Heart right ventricle (tissue), 16 donors: ENCODE data around the gene STK36. TPM values are rescaled to one million over a fixed set of nuclear protein-coding genes. Genes with fewer than 3 reads are reported as not detected.
A peak's percentile ranks its signal among the peaks of the same experiment; 100 is the strongest.

ENCODE experiments used
- ATAC-seq, 8 donors: fragments of 200-7000 bp; cut with Tn5 transposase; one replicate each; pipeline ENCODE4 v1.9.1; 2020; ENCODE audit warnings: mild to moderate bottlenecking in 8 of 8, moderate library complexity in 8 of 8, moderate number of reproducible peaks in 1 of 8
- DNase-seq, 2 donors: peaks; one replicate each; pipeline ENCODE4 v3.0.0-alpha.2; 2020
- H3K27ac ChIP-seq, 10 donors: fragments of 200-600 bp; sonication (generic) in 2 of 10; one replicate each; pipeline versions ENCODE4 v1.5.0 to v1.8.0; 2020 to 2022; ENCODE audit warnings: mild to moderate bottlenecking in 3 of 10
- H3K27me3 ChIP-seq, 7 donors: fragments of 200-600 bp; one replicate each; pipeline ENCODE4 v1.8.0; 2021 to 2022; ENCODE audit warnings: mild to moderate bottlenecking in 2 of 7
- H3K36me3 ChIP-seq, 9 donors: fragments of 200-600 bp; sonication (generic) in 1 of 9; one replicate each; pipeline versions ENCODE4 v1.5.0 to v1.8.0; 2020 to 2022; ENCODE audit warnings: mild to moderate bottlenecking in 2 of 9
- H3K4me1 ChIP-seq, 9 donors: fragments of 200-600 bp; sonication (generic) in 1 of 9; one replicate each; pipeline versions ENCODE4 v1.5.0 to v1.8.0; 2020 to 2022; ENCODE audit warnings: mild to moderate bottlenecking in 4 of 9
- H3K4me3 ChIP-seq, 10 donors: fragments of 200-600 bp; sonication (generic) in 2 of 10; one replicate each; pipeline versions ENCODE4 v1.5.0 to v1.8.0; 2020 to 2022; ENCODE audit warnings: mild to moderate bottlenecking in 7 of 10, moderate library complexity in 2 of 10
- H3K9me3 ChIP-seq, 11 donors: fragments of 200-600 bp in 10 of 11; sonication (generic) in 2 of 11; one replicate each; pipeline versions ENCODE4 v1.5.0 to v1.8.0; 2013 to 2022; ENCODE audit warnings: mild to moderate bottlenecking in 2 of 11, control low read depth in 1 of 11, moderate library complexity in 1 of 11
- WGBS, 2 donors: extraction: QIAGEN DNeasy Blood & Tissue Kit; methylation state at CpG; one replicate each; pipeline ENCODE4 v1.1.7; 2013; ENCODE audit warnings: inconsistent platforms in 1 of 2; 5-methylcytosine and 5-hydroxymethylcytosine counted together
- intact Hi-C, 10 donors: fragments of 100-400 bp; cut with DNase I; formaldehyde crosslinking; loops; one replicate each; pipeline versions ENCODE4 v1.11.1 to v1.14.2; 2022
- polyA plus RNA-seq, 2 donors: library from polyadenylated mRNA; stranded (reverse); fragments of 200-250 nt; gene quantifications; one replicate each; pipeline ENCODE4 v1.2.3, GENCODE V29; 2013
- total RNA-seq, 10 donors: library from RNA; stranded (reverse); fragmentation: NEBNext Ultra II Directional in 3 of 10; extraction: Animal tissue kit (Norgen Biotek cat#: 25700) in 3 of 10; gene quantifications; one replicate each; pipeline versions ENCODE4 v1.2.1 to v1.2.4, GENCODE V29; 2021 to 2023
- TF ChIP-seq, protein P1 (sequence below), 9 donors: fragments of 200-600 bp; sonication (generic) in 2 of 9; IDR thresholded peaks; one replicate each; pipeline versions ENCODE4 v1.5.0 to v1.8.0; 2021 to 2022; ENCODE audit warnings: antibody characterized with exemption in 9 of 9, mild to moderate bottlenecking in 5 of 9, moderate library complexity in 1 of 9
- donor health status: Arrhythmogenic right ventricular cardiomyopathy.
- donor health status: ischemic (EF 13 %, LVEDD 7.1; RV severe dilation, severe dysfunction).
- donor health status: healthy with polysubstance abuse.
- donor health status: DM: no; HTN: yes; CAD: no.
- donor health status: DM: no; HTN: no; CAD: no.
- donor health status: ischemic (EF 25% LVEDD 6.9; RV normal size, moderate dysfunction).
- donor health status: ischemic (EF 25% LVEDD 5.7; RV mildly dilated, moderate dysfunction).
- donor health status: healthy.
- donor health status: DM: yes; HTN: yes; CAD: no.
- donor health status: Ischemic cardiomyopathy.
- donor health status: ischemic (EF 35%, LVEDD 5.7; RV mildly dilated, moderate dysfunction).
- donor health status: nonischemic (EF 11% LVEDD 7.7; RV severe dilation, severe dysfunction).
- donor health status: DM: yes; HTN: yes; CAD: no.
- donor health status: PGD.
- donor health status: ischemic (EF 29% LVEDD 5.4; RV normal size, mild dysfunction).
- donor health status: nonischemic (EF 23%, LVEDD 6.1; RV moderate dilation, normal function).

The STK36 gene
- total and polyA plus RNA-seq, 12 donors, result 4.2 to 18.8 (median 6.9) TPM

DNA sequence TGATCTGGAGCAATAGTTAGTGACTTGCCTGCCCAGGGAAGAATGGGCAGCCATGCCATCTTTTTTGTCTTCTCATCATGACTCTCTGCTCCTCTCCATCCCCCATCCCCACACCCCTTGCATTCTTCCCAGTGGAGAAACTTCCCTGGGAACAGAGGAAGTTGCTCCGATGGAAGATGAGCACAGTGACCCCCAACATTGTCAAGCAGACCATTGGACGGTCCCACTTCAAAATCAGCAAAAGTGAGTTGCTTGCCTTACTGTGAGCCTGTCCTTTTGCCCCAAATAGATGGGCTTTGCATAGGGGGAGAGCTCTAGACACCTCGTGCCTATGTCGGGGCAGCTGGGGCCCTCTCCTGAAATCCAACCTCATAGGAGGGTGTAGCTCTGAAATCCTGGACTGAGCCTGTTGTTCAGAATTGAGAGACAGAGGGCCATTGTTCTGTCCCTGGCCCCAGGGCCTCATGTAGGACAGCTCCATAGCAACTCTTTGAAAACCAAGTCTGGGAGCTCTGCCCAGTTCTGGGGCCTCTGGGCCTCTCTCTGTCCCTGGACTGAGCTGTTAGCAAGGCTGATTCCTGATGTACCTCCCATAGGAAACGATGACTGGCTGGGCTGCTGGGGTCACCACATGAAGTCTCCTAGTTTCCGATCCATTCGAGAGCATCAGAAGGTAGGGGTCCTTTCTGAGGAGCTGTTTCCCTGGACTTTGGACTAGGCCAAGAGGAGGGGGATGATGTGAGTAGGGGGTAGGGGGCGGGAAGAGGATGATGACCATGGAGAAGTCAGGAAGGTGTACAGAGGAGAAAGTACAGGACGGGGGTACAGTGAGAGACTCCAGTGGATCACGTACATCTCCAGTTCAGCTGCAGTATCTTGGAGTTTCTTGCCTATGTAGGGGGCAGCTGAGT is 73.9 kb downstream of the STK36 start:
- 76% methylated on average over 10 of the region's 10 CpGs for WGBS, 2 donors
- peak; percentile 94 to 98 (median 97) for ATAC-seq
- Histone ChIP-seq H3K4me3 (no peak overlapping the region), H3K27ac (peak overlapping the region; percentile 1 to 88 (median 71)), H3K4me1 (peaks cover 0 to 47% (median 19%) of the 10 kb centered on the region in 9 donors), H3K36me3 (peaks cover 0 to 76% (median 14%) of the 10 kb centered on the region in 9 donors), H3K9me3 (no peaks in the 10 kb centered on the region), H3K27me3 (no peaks in the 10 kb centered on the region)
- intact Hi-C loops, result no loop called here
- TF ChIP-seq, protein P1, sequence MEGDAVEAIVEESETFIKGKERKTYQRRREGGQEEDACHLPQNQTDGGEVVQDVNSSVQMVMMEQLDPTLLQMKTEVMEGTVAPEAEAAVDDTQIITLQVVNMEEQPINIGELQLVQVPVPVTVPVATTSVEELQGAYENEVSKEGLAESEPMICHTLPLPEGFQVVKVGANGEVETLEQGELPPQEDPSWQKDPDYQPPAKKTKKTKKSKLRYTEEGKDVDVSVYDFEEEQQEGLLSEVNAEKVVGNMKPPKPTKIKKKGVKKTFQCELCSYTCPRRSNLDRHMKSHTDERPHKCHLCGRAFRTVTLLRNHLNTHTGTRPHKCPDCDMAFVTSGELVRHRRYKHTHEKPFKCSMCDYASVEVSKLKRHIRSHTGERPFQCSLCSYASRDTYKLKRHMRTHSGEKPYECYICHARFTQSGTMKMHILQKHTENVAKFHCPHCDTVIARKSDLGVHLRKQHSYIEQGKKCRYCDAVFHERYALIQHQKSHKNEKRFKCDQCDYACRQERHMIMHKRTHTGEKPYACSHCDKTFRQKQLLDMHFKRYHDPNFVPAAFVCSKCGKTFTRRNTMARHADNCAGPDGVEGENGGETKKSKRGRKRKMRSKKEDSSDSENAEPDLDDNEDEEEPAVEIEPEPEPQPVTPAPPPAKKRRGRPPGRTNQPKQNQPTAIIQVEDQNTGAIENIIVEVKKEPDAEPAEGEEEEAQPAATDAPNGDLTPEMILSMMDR (IDR thresholded peaks at IDR 0.05), result no peak
- DNase-seq, result peak; percentile 64 to 82

DNA sequence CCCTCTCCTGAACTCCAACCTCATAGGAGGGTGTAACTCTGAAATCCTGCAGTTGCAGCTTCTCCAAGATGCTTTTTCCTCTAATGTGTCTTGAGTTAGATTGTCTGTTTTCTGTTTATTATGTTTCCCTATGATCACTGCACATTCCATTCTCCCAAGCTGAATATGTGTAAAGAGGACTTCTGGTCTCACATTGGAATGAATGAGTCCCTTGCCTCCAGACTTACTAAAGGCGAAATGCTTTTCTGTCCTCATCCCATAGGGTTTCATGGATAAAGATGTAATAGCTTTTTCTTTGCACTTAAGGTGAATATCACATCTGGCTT is 74.5 kb downstream of the STK36 start:
- no peak for DNase-seq
- TF ChIP-seq, protein P1 (IDR thresholded peaks at IDR 0.05), result no peak
- Histone ChIP-seq H3K27me3 (no peaks in the 10 kb centered on the region), H3K27ac (peak overlapping the region in 9 of 10 donors; percentile 1 to 88 (median 70)), H3K9me3 (no peaks in the 10 kb centered on the region), H3K4me1 (peaks cover 0 to 47% (median 19%) of the 10 kb centered on the region in 9 donors), H3K36me3 (peaks cover 0 to 76% (median 17%) of the 10 kb centered on the region in 9 donors), H3K4me3 (no peak overlapping the region)
- intact Hi-C loops, result no loop called here
- ATAC-seq, result peak in 1 of 8 donors; percentile 12
- WGBS, 2 donors, result 90 to 91% methylated on average over 1 of the region's 1 CpG

DNA sequence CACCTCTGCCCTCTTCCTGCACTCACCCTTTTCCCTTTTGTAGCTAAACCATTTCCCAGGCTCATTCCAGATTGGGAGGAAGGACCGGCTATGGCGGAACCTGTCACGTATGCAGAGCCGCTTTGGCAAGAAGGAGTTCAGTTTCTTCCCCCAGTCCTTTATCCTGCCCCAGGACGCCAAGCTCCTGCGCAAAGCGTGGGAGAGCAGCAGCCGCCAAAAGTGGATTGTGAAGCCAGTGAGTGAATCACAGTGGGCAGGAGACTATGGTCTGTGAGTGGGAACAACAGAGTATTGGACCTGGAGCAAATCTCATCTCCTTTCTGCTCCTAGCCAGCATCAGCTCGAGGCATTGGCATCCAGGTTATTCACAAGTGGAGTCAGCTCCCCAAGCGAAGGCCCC is 75.1 kb downstream of the STK36 start:
- Histone ChIP-seq H3K4me3 (no peak overlapping the region), H3K9me3 (no peaks in the 10 kb centered on the region), H3K4me1 (peaks cover 0 to 46% (median 18%) of the 10 kb centered on the region in 9 donors), H3K27ac (peak overlapping the region in 8 of 10 donors; percentile 32 to 88 (median 69)), H3K27me3 (no peaks in the 10 kb centered on the region), H3K36me3 (peaks cover 0 to 76% (median 19%) of the 10 kb centered on the region in 9 donors)
- 88 to 95% methylated on average over 10 of the region's 10 CpGs for WGBS, 2 donors
- ATAC-seq (peak in 2 of 8 donors; percentile 26 to 68), DNase-seq (peak in 1 of 2 donors; percentile 15)
- TF ChIP-seq, protein P1 (IDR thresholded peaks at IDR 0.05), result no peak
- intact Hi-C loops, result no loop called here

DNA sequence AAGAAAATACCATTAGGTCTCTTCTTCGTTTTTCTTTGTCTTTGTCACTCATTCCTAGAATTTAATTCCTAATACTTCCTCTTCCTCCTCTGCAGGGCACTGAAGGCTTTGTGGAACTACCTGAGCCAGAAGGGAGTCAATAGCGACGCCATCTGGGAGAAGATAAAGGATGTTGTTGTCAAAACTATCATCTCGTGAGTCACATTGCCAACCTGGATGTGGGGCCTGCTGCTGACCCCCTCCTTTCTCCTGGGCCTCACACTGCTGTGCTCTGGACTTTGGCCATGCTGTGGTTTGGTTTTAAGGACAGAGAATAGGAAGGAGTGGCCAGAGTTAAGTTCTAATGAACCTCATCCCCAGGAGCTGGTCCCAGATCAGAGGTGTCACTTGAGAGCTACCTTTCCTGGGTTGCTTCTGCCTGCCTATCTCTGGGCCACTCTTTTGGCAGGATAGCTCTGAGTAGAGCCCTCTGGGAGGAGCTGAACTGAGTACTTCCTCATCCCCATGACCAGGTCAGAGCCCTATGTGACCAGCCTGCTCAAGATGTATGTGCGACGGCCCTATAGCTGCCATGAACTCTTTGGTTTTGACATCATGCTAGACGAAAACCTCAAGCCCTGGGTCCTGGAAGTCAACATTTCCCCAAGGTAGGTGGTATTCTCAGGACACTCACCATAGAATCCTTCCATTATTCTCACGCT is 77.0 kb downstream of the STK36 start:
- Histone ChIP-seq H3K27ac (no peak overlapping the region), H3K27me3 (no peaks in the 10 kb centered on the region), H3K4me1 (peaks cover 0 to 26% (median 16%) of the 10 kb centered on the region in 9 donors), H3K36me3 (peaks cover 0 to 90% (median 37%) of the 10 kb centered on the region in 9 donors), H3K9me3 (no peaks in the 10 kb centered on the region), H3K4me3 (no peak overlapping the region)
- intact Hi-C loops, result no loop called here
- DNase-seq (no peak), ATAC-seq (no peak)
- TF ChIP-seq, protein P1 (IDR thresholded peaks at IDR 0.05), result no peak
- WGBS, 2 donors, result 91 to 93% methylated on average over 8 of the region's 8 CpGs
